WTC11 (cell line): ENCODE results near the gene FBXO48.

Experiments
- ATF3 ChIP-seq: sonication (generic); formaldehyde crosslinking; conservative IDR thresholded peaks from 2 replicates; pipeline ENCODE4 v1.8.1; 2022; ENCODE audit warnings: mild to moderate bottlenecking, missing genetic modification reagents
- ATF6 ChIP-seq: sonication (generic); formaldehyde crosslinking; IDR thresholded peaks from 2 replicates; pipeline ENCODE4 v1.8.1; 2023; ENCODE audit warnings: mild to moderate bottlenecking, missing genetic modification reagents
- CTCF ChIP-seq: fragments of 200-600 bp; IDR thresholded peaks from 2 replicates; pipeline ENCODE4 v1.8.0; 2022; ENCODE audit warnings: antibody characterized with exemption
- GRHL2 ChIP-seq: fragments of 250-450 bp; sonication (Bioruptor Pico); IDR thresholded peaks from 2 replicates; pipeline ENCODE4 v1.8.0; 2022; ENCODE audit warnings: mild to moderate bottlenecking, moderate library complexity; ENCODE audit not compliant: insufficient replicate concordance, severe bottlenecking
- IRF2 ChIP-seq: sonication (generic); formaldehyde crosslinking; IDR thresholded peaks from 2 replicates; pipeline ENCODE4 v1.8.0; 2022; ENCODE audit warnings: low read depth, missing genetic modification reagents, borderline replicate concordance
- MAX ChIP-seq: sonication (generic); formaldehyde crosslinking; IDR thresholded peaks from 2 replicates; pipeline ENCODE4 v1.8.0; 2022; ENCODE audit warnings: mild to moderate bottlenecking, missing genetic modification reagents
- MLX ChIP-seq: sonication (generic); formaldehyde crosslinking; IDR thresholded peaks from 2 replicates; pipeline ENCODE4 v1.8.1; 2023; ENCODE audit warnings: mild to moderate bottlenecking, missing genetic modification reagents, moderate library complexity
- ZNF281 ChIP-seq: sonication (generic); formaldehyde crosslinking; IDR thresholded peaks from 2 replicates; pipeline ENCODE4 v1.8.0; 2023; ENCODE audit warnings: mild to moderate bottlenecking, missing genetic modification reagents
- ZNF512 ChIP-seq: sonication (generic); formaldehyde crosslinking; IDR thresholded peaks from 2 replicates; pipeline ENCODE4 v1.8.1; 2022; ENCODE audit warnings: missing genetic modification reagents, borderline replicate concordance

GRCh38 chr2:68478688-68479087 is 11.6 kb upstream of the FBXO48 start:
- TF ChIP-seq CTCF (no peak), ZNF281 (CRISPR knock-in tag) (no peak), ZNF512 (CRISPR knock-in tag) (no peak), MLX (CRISPR knock-in tag) (no peak), ATF3 (CRISPR knock-in tag) (no peak), GRHL2 (CRISPR knock-in tag) (no peak), MAX (no peak), IRF2 (CRISPR knock-in tag) (no peak), ATF6 (no peak)
